Right lobe of liver (tissue), 6 donors: ENCODE results near the gene SLC44A4. TPM values are rescaled to one million over a fixed set of nuclear protein-coding genes. Genes with fewer than 3 reads are reported as not detected.
"Not testable (repeated sequence)": the region's sequence is repeated elsewhere in the genome, so short reads cannot be mapped to it uniquely, and the experiment has no call there.

Experiments used
- ATAC-seq, 4 donors: fragments of 200-7000 bp; cut with Tn5 transposase; one replicate each; pipeline ENCODE4 v1.9.1; 2020; ENCODE audit warnings: mild to moderate bottlenecking in 4 of 4, moderate library complexity in 4 of 4
- DNase-seq, 3 donors: peaks; one replicate each; pipeline ENCODE4 v3.0.0-alpha.2; 2020
- H3K27ac ChIP-seq, 3 donors: fragments of 200-600 bp; one replicate each; pipeline ENCODE4 v1.8.0; 2022
- H3K27me3 ChIP-seq, 2 donors: fragments of 200-600 bp; one replicate each; pipeline ENCODE4 v1.8.0; 2022
- H3K36me3 ChIP-seq, 4 donors: fragments of 200-600 bp; sonication (generic) in 1 of 4; one replicate each; pipeline versions ENCODE4 v1.5.1 to v1.8.0; 2017 to 2022; ENCODE audit warnings: control low read depth in 1 of 4
- H3K4me1 ChIP-seq, 4 donors: fragments of 200-600 bp; sonication (generic) in 1 of 4; one replicate each; pipeline versions ENCODE4 v1.5.1 to v1.8.0; 2017 to 2022; ENCODE audit warnings: control low read depth in 1 of 4
- H3K4me3 ChIP-seq, 3 donors: fragments of 200-600 bp; one replicate each; pipeline ENCODE4 v1.8.0; 2022
- H3K9me3 ChIP-seq, 4 donors: fragments of 200-600 bp; sonication (generic) in 1 of 4; one replicate each; pipeline versions ENCODE4 v1.5.1 to v1.8.0; 2017 to 2022; ENCODE audit warnings: control low read depth in 1 of 4
- CTCF ChIP-seq, 4 donors: fragments of 200-600 bp in 3 of 4; fragments of 450-650 bp in 1 of 4; IDR thresholded peaks; one replicate each; pipeline versions ENCODE4 v1.5.1 to v1.8.0; 2016 to 2022; ENCODE audit warnings: antibody characterized with exemption in 4 of 4, mild to moderate bottlenecking in 2 of 4
- POLR2A ChIP-seq: fragments of 450-650 bp; IDR thresholded peaks from one replicate; pipeline ENCODE4 v1.6.1; 2017; ENCODE audit warnings: antibody characterized with exemption, mild to moderate bottlenecking
- WGBS: methylation state at CpG from one replicate; pipeline ENCODE4 v1.1.6; 2018; ENCODE audit warnings: low coverage, low lambda C conversion rate; ENCODE audit not compliant: insufficient coverage; ENCODE audit errors: missing lambda C conversion rate; 5-methylcytosine and 5-hydroxymethylcytosine counted together
- intact Hi-C, 2 donors: fragments of 100-400 bp; cut with DNase I; formaldehyde crosslinking; loops; one replicate each; pipeline versions ENCODE4 v1.11.2 to v1.14.1; 2022
- total RNA-seq, 6 experiments: library from RNA; depleted of rRNA in 2 of 6; stranded (reverse); fragments of >200 nt in 2 of 6; fragmentation: NEBNext Ultra II Directional in 3 of 6; extraction: Animal tissue kit (Norgen Biotek cat#: 25700) in 3 of 6; gene quantifications; one replicate each; pipeline versions ENCODE4 v1.1.0 to v1.2.4, GENCODE V29; 2016 to 2023
- donor health status: DM: no; HTN: yes; CAD: no.
- donor health status: DM: no; HTN: no; CAD: no.
- donor health status: DM: no; HTN: no; CAD: no.
- donor health status: DM: no; HTN: yes; CAD: no.
- donor health status: DM: no; HTN: yes; CAD: no.

The SLC44A4 gene
- total RNA-seq, 6 experiments from 2014 or later = 0.09 to 0.25 TPM; not detected in 4

- H3K9me3 ChIP-seq = no peaks in the 10 kb centered on the region
- H3K27me3 ChIP-seq = no peaks in the 10 kb centered on the region
- DNase-seq (peak in 1 of 3 donors; percentile 74), ATAC-seq (peak in 3 of 4 donors; percentile 0 to 4 (median 1))
- peak overlapping the region; percentile 36 to 68 (median 62) for H3K4me3 ChIP-seq
- TF ChIP-seq POLR2A (no peak), CTCF (IDR thresholded peaks at IDR 0.05) (peak; percentile 28 to 41 (median 37))
- peaks cover 0 to 33% (median 4%) of the 10 kb centered on the region in 4 donors for H3K4me1 ChIP-seq
- H3K36me3 ChIP-seq = peaks cover 0 to 3% (median 0%) of the 10 kb centered on the region in 4 donors
- WGBS = 0% methylated on average over 14 of the region's 15 CpGs
- intact Hi-C loops = loop anchor here (10.0 kb wide), 1 partner anchor 55 kb away; the partner anchor contains the start of gene VWA7 (in 2 of the 2)
- H3K27ac ChIP-seq = peak overlapping the region; percentile 75 to 91 (median 90)
Measured at GRCh38 chr6:31829633-31830283, 49.0 kb downstream of the SLC44A4 start.

- no peaks in the 10 kb centered on the region for H3K9me3 ChIP-seq
- peaks cover 0 to 29% (median 7%) of the 10 kb centered on the region in 4 donors for H3K4me1 ChIP-seq
- DNase-seq (peak; percentile 97 to 99 (median 99)), ATAC-seq (peak; percentile 45 to 91 (median 69))
- H3K27ac ChIP-seq = peak within 1 kb of the TSS; percentile 87 to 98 (median 90)
- peak; percentile 100 for TF ChIP-seq POLR2A
- no peak for TF ChIP-seq CTCF (IDR thresholded peaks at IDR 0.05)
- intact Hi-C loops = no loop called here
- H3K4me3 ChIP-seq = peak within 1 kb of the TSS; percentile 26 to 54 (median 48)
- peaks cover 0 to 3% (median 0%) of the 10 kb centered on the region in 4 donors for H3K36me3 ChIP-seq
- under 1% methylated on average over 16 of the region's 56 CpGs for WGBS
- no peaks in the 10 kb centered on the region for H3K27me3 ChIP-seq
Measured at GRCh38 chr6:31827286-31828079, 51.3 kb downstream of the SLC44A4 start, which contains the start of gene HSPA1B. Gene HSPA1B, plus strand, starts transcription at chr6:31827738. Its CDS starts 213 bp downstream, at chr6:31827951.

- ATAC-seq (no peak), DNase-seq (peak; percentile 67 to 79 (median 74))
- Histone ChIP-seq H3K4me3 (peak overlapping the region; percentile 12 to 48 (median 36)), H3K27ac (peak overlapping the region; percentile 87 to 98 (median 90)), H3K9me3 (no peaks in the 10 kb centered on the region), H3K4me1 (peaks cover 0 to 29% (median 7%) of the 10 kb centered on the region in 4 donors), H3K27me3 (no peaks in the 10 kb centered on the region), H3K36me3 (peaks cover 0 to 3% (median 0%) of the 10 kb centered on the region in 4 donors)
- intact Hi-C loops = no loop called here
- 35% methylated on average over 13 of the region's 13 CpGs for WGBS
- TF ChIP-seq CTCF (IDR thresholded peaks at IDR 0.05) (no peak), POLR2A (no peak)
Measured at GRCh38 chr6:31826793-31827285, 52.0 kb downstream of the SLC44A4 start.

GRCh38 chr6:31825553-31825952 lies 53.2 kb downstream of the SLC44A4 start:
- Histone ChIP-seq H3K27ac (peak overlapping the region in 2 of 3 donors; percentile 90 to 98), H3K4me1 (peaks cover 0 to 31% (median 12%) of the 10 kb centered on the region in 4 donors)
- WGBS = 66% methylated on average over 4 of the region's 4 CpGs

GRCh38 chr6:31823592-31824196 lies 55.1 kb downstream of the SLC44A4 start:
- WGBS = 90% methylated on average over 8 of the region's 9 CpGs
- intact Hi-C loops, H3K36me3 ChIP-seq, H3K9me3 ChIP-seq, H3K4me3 ChIP-seq, H3K27me3 ChIP-seq, ATAC-seq: not testable (repeated sequence)
- peaks cover 0 to 48% (median 18%) of the 10 kb centered on the region in 4 donors for H3K4me1 ChIP-seq
- peak overlapping the region in 2 of 3 donors; percentile 99 to 100 for H3K27ac ChIP-seq
- peak in 1 of 3 donors; percentile 37 for DNase-seq

More at GRCh38 chr6:31825553-31825952, 53.2 kb downstream of the SLC44A4 start:
- intact Hi-C loops = no loop called here
- ATAC-seq (no peak), DNase-seq (no peak)
- Histone ChIP-seq H3K27me3 (no peaks in the 10 kb centered on the region), H3K36me3 (no peaks in the 10 kb centered on the region), H3K4me3 (no peak overlapping the region), H3K9me3 (no peaks in the 10 kb centered on the region)
- TF ChIP-seq POLR2A (no peak), CTCF (IDR thresholded peaks at IDR 0.05) (no peak)
